HG03280 (cell line): ENCODE data around the gene ACTC1.

Experiments used
- ATAC-seq: cut with Tn5 transposase; IDR thresholded peaks from one replicate; pipeline ENCODE4 v1.9.1; 2021; ENCODE audit warnings: mild to moderate bottlenecking, moderate library complexity; ENCODE audit not compliant: unreplicated experiment

Gene ACTC1

GRCh38 chr15:34759992-34760391 is 35.4 kb downstream of the ACTC1 start:
- ATAC-seq = no peak

GRCh38 chr15:34759347-34759746 is 36.0 kb downstream of the ACTC1 start:
- no peak for ATAC-seq

DNA sequence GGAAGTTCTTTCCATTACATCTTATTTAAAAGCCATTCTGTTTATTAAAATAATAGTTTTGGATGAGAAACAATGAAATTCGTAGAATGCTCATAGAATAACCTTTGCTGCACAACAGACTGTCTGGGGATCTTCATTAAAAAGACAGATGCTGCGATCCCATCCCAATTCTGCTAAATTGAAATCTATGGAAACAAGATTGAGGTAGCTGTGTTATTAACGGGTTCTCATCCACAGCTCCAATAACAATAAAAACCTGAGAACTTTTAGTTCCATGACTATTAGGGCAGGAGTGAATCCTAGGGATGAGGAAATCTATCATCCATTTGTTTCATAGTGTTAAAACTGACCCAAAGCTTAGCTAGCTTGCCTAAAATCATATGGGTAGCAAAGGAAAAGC is 38.1 kb downstream of the ACTC1 start:
- no peak for ATAC-seq

DNA sequence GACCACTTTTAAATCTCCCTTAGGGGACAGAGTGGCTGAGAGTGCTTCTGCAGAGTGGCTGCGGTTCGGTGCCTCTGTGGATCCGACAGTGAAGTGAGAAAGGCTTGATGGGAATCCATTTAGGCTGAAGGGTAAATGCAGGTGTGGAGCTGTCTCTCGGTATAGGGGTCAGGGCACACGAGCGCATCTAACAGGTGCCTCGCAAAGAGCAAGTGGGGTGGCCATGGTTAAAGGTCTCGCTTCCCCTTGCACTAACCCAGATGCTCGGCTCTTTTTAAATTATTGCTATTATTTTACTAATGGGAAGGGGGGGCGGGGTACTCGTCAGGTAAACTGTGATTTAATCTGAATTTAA is 40.0 kb downstream of the ACTC1 start:
- no peak for ATAC-seq

- no peak for ATAC-seq
These were observed 40.5 kb downstream of the ACTC1 start, which contains the start of gene GJD2 for GRCh38 chr15:34754674-34755418. GJD2 (minus strand) TSS chr15:34754998; CDS start chr15:34754488, 510 bp downstream.

DNA sequence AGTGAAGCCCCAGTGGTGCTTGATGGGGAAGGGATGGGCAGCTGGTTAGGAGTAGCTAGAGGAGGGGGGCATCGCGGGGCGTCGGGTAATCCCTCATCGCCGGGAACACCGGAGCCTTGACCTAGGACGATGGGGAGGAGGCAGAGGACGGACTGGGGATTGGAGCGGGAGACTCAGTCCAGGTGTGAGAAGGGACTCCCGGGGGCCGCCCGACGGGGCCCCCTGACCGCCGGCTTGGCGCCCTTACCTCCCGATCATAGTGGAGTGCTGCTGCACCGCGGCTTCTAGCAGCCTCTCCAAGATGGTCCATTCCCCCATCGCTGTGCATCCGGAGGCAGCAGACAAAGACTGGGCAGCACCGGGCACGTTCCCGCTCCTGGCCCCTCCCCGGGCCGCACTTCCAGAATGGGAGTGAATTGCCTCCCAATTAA is 41.2 kb downstream of the ACTC1 start:
- ATAC-seq = no peak

DNA sequence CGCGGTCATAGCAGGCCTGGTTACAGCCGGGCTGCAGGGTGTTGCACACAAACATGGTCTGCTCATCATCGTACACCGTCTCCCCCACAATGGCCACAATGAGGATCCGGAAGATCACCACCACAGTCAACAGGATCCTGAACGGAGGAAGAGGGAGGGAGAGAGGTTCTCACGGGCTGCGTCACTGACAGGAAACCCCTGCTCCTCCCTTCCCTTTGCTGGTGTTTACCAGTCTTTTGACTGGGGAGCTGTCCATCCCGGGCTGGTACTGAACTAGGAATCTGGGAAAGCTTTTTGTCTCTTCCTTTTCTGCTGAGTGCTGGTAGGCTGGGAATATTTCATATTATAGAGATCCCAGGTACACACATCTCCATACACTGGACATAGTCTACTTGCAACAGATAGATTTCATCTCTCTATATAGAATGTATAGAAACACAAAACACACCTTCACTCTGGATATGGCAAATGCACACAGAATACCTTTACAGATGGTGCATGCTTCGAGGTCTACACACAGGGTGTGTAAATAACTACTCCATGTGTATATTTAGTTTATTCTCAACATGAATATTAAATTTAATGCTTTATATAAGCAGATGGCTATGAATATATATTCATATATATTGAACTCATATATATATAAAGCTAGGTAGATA is 42.0 kb downstream of the ACTC1 start:
- ATAC-seq = no peak

- ATAC-seq = no peak
These were observed 45.7 kb downstream of the ACTC1 start for GRCh38 chr15:34749691-34750090.
